HepG2 (cell line): ENCODE data around the gene ERFL. TPM values are rescaled to one million over a fixed set of nuclear protein-coding genes. Genes with fewer than 3 reads are reported as not detected.

Experiments
- ATAC-seq: fragments of 200-7000 bp; cut with Tn5 transposase; 3 replicates; pipeline ENCODE4 v1.9.1; 2020; ENCODE audit warnings: mild to moderate bottlenecking, moderate library complexity
- BruUV-seq: library from RNA; stranded (reverse); fragments of 400-500 nt; replicated peaks from 2 replicates; lab custom pipeline; 2021; lab: Mats Ljungman, UMichigan
- CTCF ChIA-PET: fragments of 300-600 bp; formaldehyde crosslinking; extraction: SDS; loops from one replicate; lab custom pipeline; 2021; ENCODE audit warnings: low total read pairs, inconsistent platforms, low intra/inter-chr PET ratio; lab: Yijun Ruan, JAX
- POLR2A ChIA-PET: fragments of 350-600 bp; sonication (Branson Sonifier 250); formaldehyde crosslinking; loops from one replicate; lab custom pipeline; 2020; ENCODE audit warnings: antibody characterized with exemption, inconsistent platforms; lab: Yijun Ruan, JAX
- DNase-seq: peaks from one replicate; pipeline ENCODE4 v3.0.0-alpha.2; 2015; ENCODE audit warnings: low spot score
- FAIRE-seq: peaks from 3 replicates; lab custom pipeline; 2011; peaks lifted over from hg19 to GRCh38; lab: Jason Lieb, UNC
- H2AFZ ChIP-seq: one replicate; pipeline ENCODE4 v1.6.1; 2011; ENCODE audit warnings: low read length, inconsistent platforms
- H3K27ac ChIP-seq: fragments of 300-600 bp; 3 replicates; pipeline ENCODE4 v1.8.0; 2011; ENCODE audit warnings: mixed run types, mild to moderate bottlenecking, mixed read lengths, low read length, inconsistent platforms; ENCODE audit not compliant: insufficient read depth; ENCODE audit errors: extremely low read length
- H3K27me3 ChIP-seq, 2 experiments: fragments of 200-600 bp in 1 of 2; 2 replicates in 1 of 2; 3 replicates in 1 of 2; pipeline versions ENCODE4 v1.6.0 to v1.8.0; 2011; ENCODE audit warnings: low read length in 2 of 2, mild to moderate bottlenecking in 2 of 2, moderate library complexity in 2 of 2, inconsistent platforms in 1 of 2; ENCODE audit not compliant: insufficient read depth in 2 of 2, control insufficient read depth in 1 of 2
- H3K36me3 ChIP-seq, 2 experiments: fragments of 200-600 bp in 1 of 2; replicated peaks in 1 of 2; 2 replicates in 1 of 2; 3 replicates in 1 of 2; pipeline versions ENCODE4 v1.5.1 to v1.8.0; 2011; ENCODE audit warnings: low read length in 2 of 2, inconsistent platforms in 1 of 2; ENCODE audit not compliant: insufficient read depth in 2 of 2, control insufficient read depth in 1 of 2
- H3K4me1 ChIP-seq: 2 replicates; pipeline ENCODE4 v1.5.1; 2012; ENCODE audit warnings: low read length, inconsistent platforms; ENCODE audit not compliant: insufficient read depth
- H3K4me2 ChIP-seq: 2 replicates; pipeline ENCODE4 v1.6.0; 2011; ENCODE audit warnings: low read depth, low read length, inconsistent platforms
- H3K4me3 ChIP-seq, 3 experiments: fragments of 200-600 bp in 1 of 3; sonication (generic), shearing (Covaris generic) in 1 of 3; replicated peaks in 1 of 3; 2 replicates each; pipeline ENCODE4 v1.5.1; 2011 to 2016; ENCODE audit warnings: low read length in 3 of 3, inconsistent platforms in 2 of 3, low read depth in 2 of 3, mild to moderate bottlenecking in 2 of 3, control low read depth in 1 of 3, mixed read lengths in 1 of 3; ENCODE audit not compliant: insufficient read depth in 1 of 3
- H3K79me2 ChIP-seq: one replicate; pipeline ENCODE4 v1.6.1; 2011; ENCODE audit warnings: low read length, inconsistent platforms; ENCODE audit not compliant: insufficient read depth
- H3K9ac ChIP-seq: 2 replicates; pipeline ENCODE4 v1.6.0; 2011; ENCODE audit warnings: mild to moderate bottlenecking, low read depth, low read length, inconsistent platforms; ENCODE audit not compliant: insufficient read depth
- H3K9me3 ChIP-seq: 2 replicates; pipeline ENCODE4 v1.5.1; 2012; ENCODE audit warnings: mild to moderate bottlenecking, low read length
- H4K20me1 ChIP-seq: 2 replicates; pipeline ENCODE4 v1.6.0; 2011; ENCODE audit warnings: inconsistent platforms, mild to moderate bottlenecking, low read length, moderate library complexity; ENCODE audit not compliant: insufficient read depth
- DNMT3B ChIP-seq: conservative IDR thresholded peaks from 2 replicates; pipeline ENCODE4 v1.6.1; 2016; ENCODE audit warnings: missing biosample characterization, control low read depth
- NBN ChIP-seq: fragments of 450-650 bp; conservative IDR thresholded peaks from 2 replicates; pipeline ENCODE4 v1.6.1; 2017
- NFATC3 ChIP-seq: sonication (generic); formaldehyde crosslinking; IDR thresholded peaks from 2 replicates; pipeline ENCODE4 v1.5.1; 2020; ENCODE audit warnings: mild to moderate bottlenecking, missing genetic modification reagents
- NFKBIZ ChIP-seq: IDR thresholded peaks from 2 replicates; pipeline ENCODE4 v1.6.1; 2018; ENCODE audit warnings: missing genetic modification reagents, missing compliant biosample characterization
- PCBP2 ChIP-seq: fragments of 200-400 bp; formaldehyde crosslinking; optimal IDR thresholded peaks from 2 replicates; pipeline ENCODE3; 2018; ENCODE audit warnings: low read length, low read depth; ENCODE audit not compliant: poor library complexity, severe bottlenecking
- ZBTB20 ChIP-seq: sonication (generic); formaldehyde crosslinking; IDR thresholded peaks from 2 replicates; pipeline ENCODE4 v1.8.1; 2023; ENCODE audit warnings: missing genetic modification reagents, low read depth, mild to moderate bottlenecking, borderline replicate concordance
- ZBTB21 ChIP-seq: sonication (generic); formaldehyde crosslinking; IDR thresholded peaks from 2 replicates; pipeline ENCODE4 v1.4.0; 2020; ENCODE audit warnings: missing genetic modification reagents
- ZBTB7A ChIP-seq: sonication (generic); formaldehyde crosslinking; IDR thresholded peaks from 2 replicates; pipeline ENCODE4 v1.8.0; 2022; ENCODE audit warnings: mild to moderate bottlenecking, missing genetic modification reagents
- ZNF343 ChIP-seq: sonication (generic); formaldehyde crosslinking; IDR thresholded peaks from 2 replicates; pipeline ENCODE4 v1.4.0; 2020; ENCODE audit warnings: mild to moderate bottlenecking, missing genetic modification reagents
- ZNF530 ChIP-seq: sonication (generic); formaldehyde crosslinking; IDR thresholded peaks from 2 replicates; pipeline ENCODE4 v1.5.0; 2020; ENCODE audit warnings: low read depth, mild to moderate bottlenecking, missing genetic modification reagents
- ZNF552 ChIP-seq: sonication (generic); formaldehyde crosslinking; IDR thresholded peaks from 2 replicates; pipeline ENCODE4 v1.9.0; 2022; ENCODE audit warnings: missing genetic modification reagents, mild to moderate bottlenecking, borderline replicate concordance
- WGBS: methylation state at CpG from one replicate; pipeline ENCODE4 v1.1.6; 2017; ENCODE audit warnings: low lambda C conversion rate; 5-methylcytosine and 5-hydroxymethylcytosine counted together
- in situ Hi-C: cut with HindIII; loops from 2 replicates; pipeline ENCODE4 v1.10.0; 2017; ENCODE audit warnings: low pct_unique_long_range_greater_than_20kb; ENCODE audit not compliant: extremely low pct_ligation_motif_present
- intact Hi-C: fragments of 100-400 bp; cut with micrococcal nuclease; formaldehyde crosslinking; loops from one replicate; pipeline ENCODE4 v1.10.0; 2022; ENCODE audit not compliant: unreplicated experiment
- polyA plus RNA-seq, 8 experiments: library from polyadenylated mRNA; depleted of rRNA in 3 of 8; stranded (reverse) in 7 of 8; unstranded in 1 of 8; fragments of >200 nt; fragmentation: Illumina TruSeq in 4 of 8; extraction: Trizol in 4 of 8; gene quantifications; 2 replicates each; pipeline versions ENCODE4 v1.2.1 to v1.2.3, GENCODE V29; 2011 to 2016; ENCODE audit warnings: low read depth in 4 of 8, missing spikeins in 1 of 8, mixed read lengths in 1 of 8; ENCODE audit not compliant: insufficient read depth in 1 of 8
- total RNA-seq, 5 experiments: library from RNA; depleted of rRNA; stranded (reverse); fragments of >200 nt; fragmentation: Illumina TruSeq; extraction: Trizol; gene quantifications; 2 replicates each; pipeline ENCODE4 v1.2.3, GENCODE V29; 2016; ENCODE audit warnings: low read depth in 1 of 5
- TF ChIP-seq, protein P1 (sequence below): sonication (generic); formaldehyde crosslinking; IDR thresholded peaks from 2 replicates; pipeline ENCODE4 v1.4.0; 2020; ENCODE audit warnings: mild to moderate bottlenecking, missing genetic modification reagents
- TF ChIP-seq, protein P2 (sequence below): sonication (generic); formaldehyde crosslinking; conservative IDR thresholded peaks from 2 replicates; pipeline ENCODE4 v1.8.0; 2022; ENCODE audit warnings: mild to moderate bottlenecking, moderate library complexity, missing genetic modification reagents

Gene ERFL
- total and polyA plus RNA-seq, 2 of the 13 experiments (the other 11 are each of a cell fraction or from before 2014, with no cell fraction given) = not detected

DNA sequence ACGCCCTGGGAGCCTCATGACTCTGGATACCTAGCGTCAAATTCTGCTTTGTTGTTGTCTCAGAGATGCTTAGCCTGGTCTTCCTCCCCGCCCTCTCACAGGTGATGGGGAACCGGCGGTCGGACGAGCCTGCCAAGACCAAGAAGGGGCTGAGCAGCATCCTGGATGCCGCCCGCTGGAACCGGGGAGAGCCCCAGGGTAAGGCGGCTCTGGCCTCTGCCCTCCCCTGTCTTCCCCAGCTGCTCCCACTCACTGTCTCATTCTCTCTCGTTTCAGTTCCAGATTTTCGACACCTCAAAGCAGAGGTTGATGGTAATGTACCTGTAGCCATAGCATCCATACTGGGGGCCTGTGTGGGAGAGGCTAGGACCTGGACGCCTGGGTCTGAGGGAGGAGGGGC lies 33.9 kb downstream of the ERFL start:
- H3K9me3 ChIP-seq = no peaks in the 10 kb centered on the region
- no peak overlapping the region for H2AFZ ChIP-seq
- BruUV-seq = no TSS peak
- DNase-seq (no peak), FAIRE-seq (no peak), ATAC-seq (no peak; the same call in 2 of the 3 replicates)
- H3K4me3 ChIP-seq = no peak overlapping the region
- H3K36me3 ChIP-seq = peaks cover 18 to 30% of the 10 kb centered on the region in 2 experiments
- CTCF ChIA-PET = no interaction called here
- TF ChIP-seq DNMT3B = no peak
- no peak for TF ChIP-seq NFKBIZ (CRISPR knock-in tag)
- TF ChIP-seq, protein P1, sequence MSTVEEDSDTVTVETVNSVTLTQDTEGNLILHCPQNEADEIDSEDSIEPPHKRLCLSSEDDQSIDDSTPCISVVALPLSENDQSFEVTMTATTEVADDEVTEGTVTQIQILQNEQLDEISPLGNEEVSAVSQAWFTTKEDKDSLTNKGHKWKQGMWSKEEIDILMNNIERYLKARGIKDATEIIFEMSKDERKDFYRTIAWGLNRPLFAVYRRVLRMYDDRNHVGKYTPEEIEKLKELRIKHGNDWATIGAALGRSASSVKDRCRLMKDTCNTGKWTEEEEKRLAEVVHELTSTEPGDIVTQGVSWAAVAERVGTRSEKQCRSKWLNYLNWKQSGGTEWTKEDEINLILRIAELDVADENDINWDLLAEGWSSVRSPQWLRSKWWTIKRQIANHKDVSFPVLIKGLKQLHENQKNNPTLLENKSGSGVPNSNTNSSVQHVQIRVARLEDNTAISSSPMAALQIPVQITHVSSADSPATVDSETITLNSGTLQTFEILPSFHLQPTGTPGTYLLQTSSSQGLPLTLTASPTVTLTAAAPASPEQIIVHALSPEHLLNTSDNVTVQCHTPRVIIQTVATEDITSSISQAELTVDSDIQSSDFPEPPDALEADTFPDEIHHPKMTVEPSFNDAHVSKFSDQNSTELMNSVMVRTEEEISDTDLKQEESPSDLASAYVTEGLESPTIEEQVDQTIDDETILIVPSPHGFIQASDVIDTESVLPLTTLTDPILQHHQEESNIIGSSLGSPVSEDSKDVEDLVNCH = no peak
- no peak for TF ChIP-seq ZNF530 (CRISPR knock-in tag)
- TF ChIP-seq, protein P2, sequence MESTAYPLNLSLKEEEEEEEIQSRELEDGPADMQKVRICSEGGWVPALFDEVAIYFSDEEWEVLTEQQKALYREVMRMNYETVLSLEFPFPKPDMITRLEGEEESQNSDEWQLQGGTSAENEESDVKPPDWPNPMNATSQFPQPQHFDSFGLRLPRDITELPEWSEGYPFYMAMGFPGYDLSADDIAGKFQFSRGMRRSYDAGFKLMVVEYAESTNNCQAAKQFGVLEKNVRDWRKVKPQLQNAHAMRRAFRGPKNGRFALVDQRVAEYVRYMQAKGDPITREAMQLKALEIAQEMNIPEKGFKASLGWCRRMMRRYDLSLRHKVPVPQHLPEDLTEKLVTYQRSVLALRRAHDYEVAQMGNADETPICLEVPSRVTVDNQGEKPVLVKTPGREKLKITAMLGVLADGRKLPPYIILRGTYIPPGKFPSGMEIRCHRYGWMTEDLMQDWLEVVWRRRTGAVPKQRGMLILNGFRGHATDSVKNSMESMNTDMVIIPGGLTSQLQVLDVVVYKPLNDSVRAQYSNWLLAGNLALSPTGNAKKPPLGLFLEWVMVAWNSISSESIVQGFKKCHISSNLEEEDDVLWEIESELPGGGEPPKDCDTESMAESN (CRISPR knock-in tag) = no peak
- no peak for TF ChIP-seq PCBP2
- TF ChIP-seq ZNF552 (CRISPR knock-in tag) = no peak
- TF ChIP-seq NBN = no peak
- no peak for TF ChIP-seq ZBTB20 (CRISPR knock-in tag)
- no peak for TF ChIP-seq ZBTB7A (CRISPR knock-in tag)
- no peak for TF ChIP-seq ZNF343 (CRISPR knock-in tag)
- TF ChIP-seq NFATC3 (CRISPR knock-in tag) = no peak
- TF ChIP-seq ZBTB21 (CRISPR knock-in tag) = no peak
- H3K4me1 ChIP-seq = peaks cover 5% of the 10 kb centered on the region
- intact Hi-C loops = no loop called here
- POLR2A ChIA-PET = interaction anchor here (1.1 kb wide), 1 partner anchor 34 kb away, joined by 3 read pairs; the partner anchor contains the start of gene RPS19
- H3K4me2 ChIP-seq = no peak overlapping the region
- no peaks in the 10 kb centered on the region for H3K79me2 ChIP-seq
- WGBS = 100% methylated on average over 8 of the region's 14 CpGs
- H3K27me3 ChIP-seq = no peaks in the 10 kb centered on the region
- no peak overlapping the region for H3K27ac ChIP-seq
- in situ Hi-C loops = no loop called here
- no peaks in the 10 kb centered on the region for H4K20me1 ChIP-seq
- H3K9ac ChIP-seq = no peak overlapping the region
